ENCODE measurements around the gene CFAP92.
A peak's percentile ranks its signal among the peaks of the same experiment; 100 is the strongest.
"Not testable (repeated sequence)": the region's sequence is repeated elsewhere in the genome, so short reads cannot be mapped to it uniquely, and the experiment has no call there.

CFAP92 gene

DNA sequence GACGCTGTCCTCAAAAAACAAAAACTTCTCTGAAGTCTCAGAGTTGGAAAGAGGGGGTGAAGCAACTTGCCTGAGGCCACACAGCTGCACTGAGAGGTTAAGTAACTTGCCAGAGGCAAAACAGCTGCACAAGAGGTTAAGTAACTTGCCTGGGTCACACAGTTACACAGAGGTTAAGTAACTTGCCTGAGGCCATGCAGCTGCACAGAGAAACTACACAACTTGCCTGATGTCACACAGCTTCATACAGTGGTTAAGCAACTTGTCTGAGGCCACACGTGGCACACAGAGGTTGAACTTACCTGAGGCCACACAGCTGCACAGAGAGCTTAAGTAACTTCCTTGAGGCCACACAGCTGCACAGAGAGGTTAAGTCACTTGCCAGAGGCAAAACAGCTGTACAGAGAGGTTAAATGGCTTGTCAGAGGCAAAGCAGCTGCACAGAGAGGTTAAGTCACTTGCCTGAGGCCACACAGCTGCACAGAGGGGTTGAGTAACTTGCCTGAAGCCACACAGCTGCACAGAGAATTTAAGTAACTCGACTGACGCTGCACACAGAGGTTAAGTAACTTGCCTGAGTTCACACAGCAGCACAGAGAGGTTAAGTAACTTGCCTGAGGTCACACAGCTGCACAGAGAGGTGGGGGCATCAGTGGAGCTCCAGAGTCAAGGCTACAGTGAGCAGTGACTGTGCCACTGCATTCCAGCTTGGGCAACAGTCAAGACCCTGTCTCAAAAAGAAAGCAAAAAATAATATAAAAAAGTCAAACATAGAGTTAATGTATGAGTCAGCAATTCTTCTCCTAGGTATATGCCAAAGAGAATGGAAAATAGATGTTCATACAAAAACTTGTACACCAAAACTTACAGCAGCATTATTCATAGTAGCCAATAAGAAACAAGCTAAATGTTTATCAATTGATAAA, 126.4 kb downstream of the CFAP92 start:
- no peak for DNase-seq (ENCODE audit: low spot score)

DNA sequence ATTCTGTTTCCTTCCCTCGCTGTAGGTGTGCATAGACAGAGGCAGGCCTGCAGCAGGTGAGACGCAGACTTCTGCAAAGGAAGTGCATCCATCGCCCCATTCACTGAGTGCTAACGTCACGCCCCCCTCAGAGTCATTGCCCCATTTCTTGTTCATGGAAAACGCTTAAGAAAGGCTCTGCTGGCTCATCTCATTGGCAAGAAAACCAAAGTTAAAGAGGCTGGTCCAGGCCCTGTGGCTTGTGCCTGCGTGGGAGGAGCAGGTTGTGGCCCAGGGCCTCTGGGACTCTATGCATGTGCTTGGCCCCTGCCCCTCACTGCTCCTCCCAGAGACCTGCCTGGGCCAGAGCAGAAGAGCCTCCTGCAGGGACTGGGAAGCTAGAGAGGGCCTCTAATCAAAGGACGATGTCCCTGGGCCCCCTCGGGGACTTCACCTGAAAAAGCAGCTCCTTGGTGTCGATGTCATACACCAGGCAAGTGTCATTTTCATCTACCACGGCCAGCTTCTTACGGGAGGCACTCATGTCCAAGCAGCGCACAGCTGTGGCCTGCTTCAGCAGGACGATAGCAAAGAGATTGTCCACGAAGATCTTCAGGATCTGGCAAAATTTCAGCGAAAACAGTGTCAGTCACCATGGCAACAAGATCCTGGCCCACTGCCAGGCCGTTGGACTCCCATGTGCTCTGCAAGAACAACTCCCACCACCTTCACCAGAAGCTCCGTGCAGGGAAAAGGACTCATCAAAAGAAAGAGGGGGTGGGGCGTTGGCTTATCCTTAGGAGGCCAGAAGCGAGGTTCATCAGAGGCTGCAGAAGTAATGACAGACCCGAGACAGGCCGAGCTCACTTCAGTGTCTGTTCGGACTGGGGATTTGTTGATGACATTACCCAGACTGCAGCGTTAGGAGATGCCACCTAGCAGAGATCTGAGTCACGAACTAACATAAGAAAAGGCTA, 128.7 kb downstream of the CFAP92 start:
- not testable (repeated sequence) for DNase-seq (ENCODE audit: low spot score)

DNA sequence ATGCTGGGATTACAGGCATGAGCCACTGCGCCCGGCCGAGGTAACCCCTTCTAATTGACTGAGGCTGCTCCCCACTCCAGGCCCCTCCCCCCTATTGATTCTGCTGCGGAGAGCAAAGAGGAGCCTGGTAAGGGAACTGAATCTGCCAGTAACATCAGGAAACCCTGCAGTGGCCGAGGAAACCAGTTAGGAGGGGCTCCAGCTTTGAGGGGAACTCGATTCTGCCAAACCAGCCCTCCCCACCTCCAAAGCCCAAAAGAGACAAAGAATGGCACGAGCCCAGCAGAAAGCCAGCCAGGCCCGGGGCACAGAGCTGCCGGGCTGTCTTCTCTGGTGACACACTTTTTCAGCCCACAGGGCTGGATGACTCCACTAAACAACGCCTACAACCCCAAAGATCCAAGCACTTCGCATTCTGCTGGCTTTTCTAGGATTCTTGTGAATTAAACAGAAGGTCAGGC, 129.5 kb downstream of the CFAP92 start:
- DNase-seq (ENCODE audit: low spot score): no peak

DNA sequence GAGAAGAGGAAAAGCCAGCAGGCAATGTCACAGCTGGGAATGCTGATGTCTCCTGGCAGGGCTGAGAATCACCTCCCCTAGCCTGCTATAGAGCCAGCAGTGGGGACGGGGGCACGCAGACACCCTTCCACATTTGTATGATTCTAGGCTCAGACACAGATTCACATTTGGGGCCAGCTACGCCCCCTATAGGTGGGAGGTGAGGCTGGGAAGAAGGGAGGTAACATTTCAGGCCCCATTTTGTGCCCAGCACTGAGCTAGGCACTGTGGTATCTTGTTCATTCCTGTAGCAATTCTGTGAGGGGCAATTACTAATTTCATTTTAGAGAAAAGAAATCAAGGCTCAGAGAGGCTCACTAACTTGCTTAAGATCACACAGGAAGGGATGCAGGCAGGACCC, 130.3 kb downstream of the CFAP92 start:
- DNase-seq (ENCODE audit: low spot score): peak; percentile 29

DNA sequence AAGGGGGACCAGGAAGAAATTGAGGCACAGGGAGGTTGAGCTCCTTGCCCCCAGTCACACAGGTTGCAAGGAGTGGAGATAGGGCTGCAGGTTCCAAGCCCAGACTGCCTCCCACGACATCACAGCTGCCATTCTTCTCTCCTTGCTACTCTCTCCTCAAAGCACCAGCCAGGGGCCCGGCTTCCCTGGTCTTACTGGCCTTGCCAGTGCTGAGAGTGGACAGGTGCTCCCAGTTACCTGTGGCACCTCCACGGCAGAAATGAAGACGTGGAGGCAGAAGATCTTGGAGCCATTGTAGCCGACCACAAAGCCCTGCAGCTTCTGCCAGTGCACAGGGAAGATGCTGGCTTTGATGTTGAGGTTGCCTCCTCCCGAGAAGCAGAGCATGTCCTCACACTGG, 132.4 kb downstream of the CFAP92 start:
- DNase-seq (ENCODE audit: low spot score): no peak
